ENCODE data around the gene XRCC4. TPM values are rescaled to one million over a fixed set of nuclear protein-coding genes. Genes with fewer than 3 reads are reported as not detected.

The XRCC4 gene
- polyA plus RNA-seq, 1 donor (not counting 4 experiments of a cell fraction or from before 2014, with no cell fraction given): 10.9 TPM

GRCh38 chr5:83082750-83083149 lies 5.4 kb downstream of the XRCC4 start:
- no peaks in the 10 kb centered on the region for H3K9me3 ChIP-seq (ENCODE audit: control insufficient read depth, low read depth, low read length)
- H3K36me3 ChIP-seq (ENCODE audit: control insufficient read depth in 2 of 2, extremely low read depth in 1 of 2, insufficient read depth in 2 of 2, low read length in 2 of 2): no peaks in the 10 kb centered on the region
- peaks cover 10% of the 10 kb centered on the region for H3K4me1 ChIP-seq (ENCODE audit: control insufficient read depth, extremely low read depth, insufficient read depth, low read length)
- H4K20me1 ChIP-seq (ENCODE audit: control insufficient read depth, extremely low read depth, insufficient read depth, low read length): no peaks in the 10 kb centered on the region
- no peak overlapping the region for H3K4me3 ChIP-seq (ENCODE audit: control insufficient read depth in 2 of 3, extremely low read depth in 1 of 3, insufficient read depth in 2 of 3, low read depth in 1 of 3, low read length in 3 of 3)
- no peak overlapping the region for H2AFZ ChIP-seq (ENCODE audit: control insufficient read depth, low read length)
- no peaks in the 10 kb centered on the region for H3K27me3 ChIP-seq (ENCODE audit: control insufficient read depth, extremely low read depth, insufficient read depth, low read length)
- dilution Hi-C loops (cut with MboI; ENCODE audit: extremely low pct_ligation_motif_present, low sequenced_read_pairs): no loop called here
- TF ChIP-seq CTCF (optimal IDR thresholded peaks at IDR 0.05 in 1 of 3, IDR thresholded peaks at IDR 0.05 in 1 of 3, conservative IDR thresholded peaks at IDR 0.05 in 1 of 3; ENCODE audit: extremely low read depth in 1 of 3, insufficient read depth in 2 of 3, low read length in 3 of 3) (no peak), EZH2 (IDR thresholded peaks at IDR 0.05; ENCODE audit: low read length) (no peak)
- FAIRE-seq (no peak), DNase-seq (ENCODE audit: low read depth, low spot score) (no peak)
- no peak overlapping the region for H3K27ac ChIP-seq (ENCODE audit: control insufficient read depth, insufficient read depth, low read length)
- H3K9me1 ChIP-seq (ENCODE audit: control insufficient read depth, extremely low read depth, insufficient read depth, low read length): no peaks in the 10 kb centered on the region
- H3K9ac ChIP-seq (ENCODE audit: control insufficient read depth, extremely low read depth, insufficient read depth, low read length): no peak overlapping the region
- no peak overlapping the region for H3K4me2 ChIP-seq (ENCODE audit: control insufficient read depth, extremely low read depth, insufficient read depth, low read depth, low read length)
- H3K79me2 ChIP-seq (ENCODE audit: control insufficient read depth, insufficient read depth, low read length): peaks cover 11% of the 10 kb centered on the region

- no peaks in the 10 kb centered on the region for H3K79me2 ChIP-seq (ENCODE audit: control insufficient read depth, insufficient read depth, low read length)
- no peak overlapping the region for H3K4me3 ChIP-seq (ENCODE audit: control insufficient read depth in 2 of 3, extremely low read depth in 1 of 3, insufficient read depth in 2 of 3, low read depth in 1 of 3, low read length in 3 of 3)
- H3K27ac ChIP-seq (ENCODE audit: control insufficient read depth, insufficient read depth, low read length): no peak overlapping the region
- no peaks in the 10 kb centered on the region for H4K20me1 ChIP-seq (ENCODE audit: control insufficient read depth, extremely low read depth, insufficient read depth, low read length)
- TF ChIP-seq CTCF (optimal IDR thresholded peaks at IDR 0.05 in 1 of 3, IDR thresholded peaks at IDR 0.05 in 1 of 3, conservative IDR thresholded peaks at IDR 0.05 in 1 of 3; ENCODE audit: extremely low read depth in 1 of 3, insufficient read depth in 2 of 3, low read length in 3 of 3): no peak
- TF ChIP-seq EZH2 (IDR thresholded peaks at IDR 0.05; ENCODE audit: low read length): no peak
- no peak overlapping the region for H3K9ac ChIP-seq (ENCODE audit: control insufficient read depth, extremely low read depth, insufficient read depth, low read length)
- dilution Hi-C loops (cut with MboI; ENCODE audit: extremely low pct_ligation_motif_present, low sequenced_read_pairs): no loop called here
- H3K4me2 ChIP-seq (ENCODE audit: control insufficient read depth, extremely low read depth, insufficient read depth, low read depth, low read length): no peak overlapping the region
- no peak for DNase-seq (ENCODE audit: low read depth, low spot score)
- H2AFZ ChIP-seq (ENCODE audit: control insufficient read depth, low read length): no peak overlapping the region
- H3K9me1 ChIP-seq (ENCODE audit: control insufficient read depth, extremely low read depth, insufficient read depth, low read length): no peaks in the 10 kb centered on the region
- H3K36me3 ChIP-seq (ENCODE audit: control insufficient read depth in 2 of 2, extremely low read depth in 1 of 2, insufficient read depth in 2 of 2, low read length in 2 of 2): no peaks in the 10 kb centered on the region
- H3K27me3 ChIP-seq (ENCODE audit: control insufficient read depth, extremely low read depth, insufficient read depth, low read length): no peaks in the 10 kb centered on the region
- peak; percentile 13 for FAIRE-seq
- no peaks in the 10 kb centered on the region for H3K9me3 ChIP-seq (ENCODE audit: control insufficient read depth, low read depth, low read length)
- peaks cover 5% of the 10 kb centered on the region for H3K4me1 ChIP-seq (ENCODE audit: control insufficient read depth, extremely low read depth, insufficient read depth, low read length)
Measured at GRCh38 chr5:83084336-83084735, 7.0 kb downstream of the XRCC4 start.

All from keratinocyte (primary cell).